Effector CD8-positive, alpha-beta T cell (primary cell): ENCODE measurements around the gene TSHZ2.
"Not testable (repeated sequence)": the region's sequence is repeated elsewhere in the genome, so short reads cannot be mapped to it uniquely, and the experiment has no call there.

Experiments used
- DNase-seq: peaks from one replicate; lab custom pipeline; 2025; lab: John Stamatoyannopoulos, UW

TSHZ2 gene

GRCh38 chr20:53342429-53342828, 370.3 kb downstream of the TSHZ2 start:
- DNase-seq, result no peak

- no peak for DNase-seq
Measured at GRCh38 chr20:53343448-53343847, 371.3 kb downstream of the TSHZ2 start.

- DNase-seq, result no peak
Measured at GRCh38 chr20:53344891-53345290, 372.7 kb downstream of the TSHZ2 start.

- no peak for DNase-seq
Measured at GRCh38 chr20:53345536-53346334, 373.6 kb downstream of the TSHZ2 start.

GRCh38 chr20:53346335-53346648, 374.1 kb downstream of the TSHZ2 start:
- no peak for DNase-seq

- DNase-seq, result no peak
Measured at GRCh38 chr20:53349730-53350129, 377.6 kb downstream of the TSHZ2 start.

GRCh38 chr20:53352727-53353440, 380.7 kb downstream of the TSHZ2 start:
- no peak for DNase-seq

GRCh38 chr20:53354314-53354713, 382.2 kb downstream of the TSHZ2 start:
- DNase-seq, result no peak

GRCh38 chr20:53355790-53356189, 383.6 kb downstream of the TSHZ2 start:
- no peak for DNase-seq

- DNase-seq, result no peak
Measured at GRCh38 chr20:53359425-53359824, 387.3 kb downstream of the TSHZ2 start.

GRCh38 chr20:53360852-53361251, 388.7 kb downstream of the TSHZ2 start:
- DNase-seq, result no peak

- no peak for DNase-seq
Measured at GRCh38 chr20:53362736-53363135, 390.6 kb downstream of the TSHZ2 start.

- no peak for DNase-seq
Measured at GRCh38 chr20:53364646-53365045, 392.5 kb downstream of the TSHZ2 start.

GRCh38 chr20:53365076-53365475, 392.9 kb downstream of the TSHZ2 start:
- DNase-seq, result no peak

- no peak for DNase-seq
Measured at GRCh38 chr20:53365539-53366075, 393.4 kb downstream of the TSHZ2 start.

- DNase-seq, result not testable (repeated sequence)
Measured at GRCh38 chr20:53366928-53367327, 394.8 kb downstream of the TSHZ2 start.

- DNase-seq, result no peak
Measured at GRCh38 chr20:53369871-53370270, 397.7 kb downstream of the TSHZ2 start.

- no peak for DNase-seq
Measured at GRCh38 chr20:53370345-53370961, 398.3 kb downstream of the TSHZ2 start.

- no peak for DNase-seq
Measured at GRCh38 chr20:53371216-53371615, 399.1 kb downstream of the TSHZ2 start.

- DNase-seq, result no peak
Measured at GRCh38 chr20:53376021-53376420, 403.9 kb downstream of the TSHZ2 start.

GRCh38 chr20:53379014-53379832, 407.1 kb downstream of the TSHZ2 start:
- DNase-seq, result no peak

GRCh38 chr20:53379833-53380120, 407.6 kb downstream of the TSHZ2 start:
- no peak for DNase-seq
